Activated CD4-positive, alpha-beta T cell treated with anti-CD3 and anti-CD28 coated beads for 24 hours (primary cell): Measurements from ENCODE around the gene MRPL58.
"Not testable (repeated sequence)": the region's sequence is repeated elsewhere in the genome, so short reads cannot be mapped to it uniquely, and the experiment has no call there.

ENCODE experiments used
- DNase-seq, 2 donors: peaks; one replicate each; pipeline ENCODE4 v3.0.0-alpha.2; 2020; ENCODE audit warnings: low read depth in 2 of 2

The MRPL58 gene

DNA sequence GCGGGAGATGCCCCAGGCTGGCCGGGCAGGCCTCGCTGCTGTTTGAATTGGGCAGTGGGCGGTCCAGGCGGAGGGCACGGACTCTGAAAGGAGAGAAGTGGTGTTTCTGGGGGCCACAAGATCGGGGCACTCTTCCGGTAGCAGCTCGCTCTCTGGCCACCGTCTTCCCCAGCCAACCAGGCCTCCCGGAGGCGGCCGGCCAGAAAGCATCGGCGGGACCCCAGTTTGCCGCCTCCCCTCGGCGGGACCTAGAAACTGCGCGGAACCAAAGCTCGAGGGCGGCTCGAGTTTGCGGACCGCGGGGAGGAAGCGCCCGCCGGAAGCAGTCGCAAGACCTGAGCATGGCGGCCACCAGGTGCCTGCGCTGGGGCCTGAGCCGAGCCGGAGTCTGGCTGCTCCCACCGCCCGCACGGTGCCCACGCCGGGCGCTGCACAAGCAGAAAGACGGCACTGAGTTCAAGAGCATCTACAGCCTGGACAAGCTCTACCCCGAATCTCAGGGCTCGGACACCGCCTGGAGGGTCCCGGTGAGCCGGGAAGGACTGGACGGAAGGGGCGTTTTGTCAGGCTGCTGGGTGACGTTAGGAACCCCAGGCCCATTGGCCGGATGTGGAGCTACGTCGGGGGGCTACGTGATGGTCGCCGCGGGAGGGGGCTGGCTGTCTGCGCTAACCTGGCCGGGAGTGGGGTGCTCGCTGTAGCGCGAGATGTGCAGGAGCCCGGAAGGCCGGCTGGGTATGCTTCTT, at the start of gene MRPL58:
Gene MRPL58, plus strand, starts transcription at position 325 of the 746 bp plus-strand sequence. Its CDS starts 17 bp downstream, at position 342.
- peak; percentile 72 to 73 for DNase-seq

DNA sequence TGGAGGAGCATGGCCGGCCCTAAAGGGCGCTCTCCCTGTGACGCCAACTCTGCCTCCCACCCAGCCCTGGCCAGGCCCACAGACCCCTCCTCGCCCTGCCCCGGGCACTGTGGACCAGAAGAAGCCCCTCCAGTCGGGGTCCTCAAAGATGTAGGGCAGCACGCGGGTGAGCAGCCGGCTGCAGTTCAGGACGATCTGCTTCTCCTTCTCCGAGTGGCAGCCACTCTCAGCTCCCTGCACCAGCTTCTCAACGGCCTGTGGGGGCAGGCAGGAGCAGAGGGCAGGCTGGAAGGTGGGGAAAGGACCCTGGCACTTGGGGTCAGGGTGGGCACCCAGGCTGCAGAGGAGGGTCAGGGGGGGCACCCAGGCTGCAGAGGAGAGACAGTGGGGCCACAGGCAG, 48.8 kb upstream of the MRPL58 start:
- DNase-seq: no peak

DNA sequence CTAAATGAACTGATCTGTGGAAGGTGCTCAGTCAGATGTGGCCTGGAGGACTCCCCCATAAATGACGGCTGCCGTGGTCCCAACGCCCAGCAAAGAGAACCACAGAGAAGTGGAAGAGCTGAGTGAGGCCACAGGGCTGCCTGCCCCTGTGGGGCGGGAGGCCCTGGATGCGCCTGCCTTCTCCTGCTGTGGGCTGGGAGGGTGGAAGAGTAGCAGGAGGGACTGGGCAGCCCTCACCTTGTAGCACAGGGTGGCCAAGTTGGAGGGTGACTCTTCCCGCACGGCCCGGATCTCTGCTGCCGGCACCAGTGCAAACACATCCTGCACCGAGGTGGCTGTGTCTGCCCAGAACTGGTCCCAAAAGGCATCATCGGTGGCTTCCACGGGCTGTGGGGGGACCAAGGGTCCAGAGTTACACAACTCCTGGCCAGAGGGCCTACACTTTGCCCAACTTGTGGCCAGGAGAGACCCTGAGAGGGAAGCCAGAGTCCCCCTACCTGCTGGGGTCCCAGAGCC, 48.2 kb upstream of the MRPL58 start:
- no peak for DNase-seq

DNA sequence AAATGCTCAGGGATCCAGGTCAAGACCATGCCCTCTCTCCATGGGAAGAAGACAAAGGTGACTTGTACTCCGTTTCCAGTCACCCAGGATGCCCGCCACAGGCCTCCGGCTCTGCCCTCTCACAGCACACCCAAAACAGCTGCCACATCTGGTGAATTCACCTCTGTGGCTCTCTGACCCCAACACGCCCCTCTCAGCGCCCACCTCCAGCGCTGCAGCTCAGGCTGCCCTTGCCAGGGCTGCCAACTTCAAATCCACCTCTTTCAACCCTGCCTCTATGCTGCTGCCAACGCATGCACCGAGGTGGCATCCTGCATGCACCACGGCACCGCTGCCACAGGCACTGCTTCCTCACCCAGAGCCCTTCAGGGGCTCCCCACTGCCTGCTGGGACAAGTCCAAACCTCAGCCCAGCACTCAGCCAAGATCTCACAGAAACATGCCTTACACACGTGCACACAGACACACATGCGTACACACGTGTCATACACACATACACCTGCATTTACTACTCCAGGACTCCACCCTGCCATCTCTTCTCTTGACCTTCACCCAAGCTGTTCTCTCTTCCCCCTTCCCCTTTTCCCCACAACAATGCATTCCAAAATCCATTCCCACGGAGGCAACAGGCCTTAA, 47.4 kb upstream of the MRPL58 start:
- DNase-seq: no peak

DNA sequence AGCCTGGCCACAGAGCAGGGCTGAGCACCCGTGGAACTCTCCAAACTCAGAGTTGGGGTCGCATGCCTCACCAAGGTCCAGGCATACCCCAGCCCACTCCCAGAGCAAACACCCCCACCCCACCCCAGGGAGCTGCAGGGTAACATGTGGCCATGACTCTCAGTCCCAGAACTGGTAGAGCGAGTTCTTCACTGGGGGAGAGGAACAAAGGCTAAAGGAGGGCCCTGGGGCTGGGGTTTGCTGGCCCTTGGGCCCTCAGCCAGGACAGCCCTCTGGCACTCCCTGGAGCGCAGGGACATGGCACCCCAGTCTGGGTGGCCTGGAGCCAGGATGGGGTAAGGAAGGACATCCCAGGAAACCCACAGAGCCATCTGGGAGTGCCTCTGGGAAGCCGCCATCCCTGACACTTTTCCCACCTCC, 44.1 kb upstream of the MRPL58 start:
- no peak for DNase-seq

DNA sequence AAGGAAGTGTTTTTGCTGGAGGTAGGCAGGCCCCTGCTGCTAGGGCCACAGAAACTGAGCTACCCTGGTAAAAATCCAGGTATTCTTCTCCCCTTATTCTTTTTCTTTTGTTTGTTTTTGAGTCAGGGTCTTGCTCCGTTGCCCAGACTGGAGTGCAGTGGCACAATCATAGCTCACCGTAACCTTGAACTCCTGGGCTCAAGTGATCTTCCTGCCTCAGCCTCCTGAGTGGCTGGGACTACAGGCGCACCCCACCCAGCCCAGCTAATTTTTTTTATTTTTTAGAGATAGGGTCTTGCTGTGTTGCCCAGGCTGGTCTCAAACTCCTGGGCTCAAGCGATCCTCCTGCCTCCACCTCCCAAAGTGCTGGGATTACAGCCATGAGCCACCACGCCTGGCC, 43.0 kb upstream of the MRPL58 start:
- not testable (repeated sequence) for DNase-seq

DNA sequence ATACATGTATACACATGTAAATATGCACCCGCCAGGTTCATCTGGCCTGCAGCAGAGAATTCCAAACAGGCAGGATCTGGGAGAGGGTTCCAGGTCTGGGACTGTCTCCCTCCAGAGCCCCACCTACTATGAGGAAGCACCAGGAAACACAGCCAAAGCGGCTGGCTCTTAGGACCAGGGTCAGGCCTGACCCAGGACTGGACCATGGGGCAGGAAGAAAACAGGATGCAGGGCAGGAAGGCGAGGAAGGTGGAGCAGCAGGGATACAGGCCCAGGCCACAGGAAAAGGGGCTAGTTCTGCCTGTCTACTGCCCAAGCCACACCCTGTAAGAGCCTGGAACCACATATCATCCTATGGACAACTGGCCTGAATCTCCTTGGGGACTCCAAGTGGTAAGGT, 42.1 kb upstream of the MRPL58 start:
- no peak for DNase-seq

DNA sequence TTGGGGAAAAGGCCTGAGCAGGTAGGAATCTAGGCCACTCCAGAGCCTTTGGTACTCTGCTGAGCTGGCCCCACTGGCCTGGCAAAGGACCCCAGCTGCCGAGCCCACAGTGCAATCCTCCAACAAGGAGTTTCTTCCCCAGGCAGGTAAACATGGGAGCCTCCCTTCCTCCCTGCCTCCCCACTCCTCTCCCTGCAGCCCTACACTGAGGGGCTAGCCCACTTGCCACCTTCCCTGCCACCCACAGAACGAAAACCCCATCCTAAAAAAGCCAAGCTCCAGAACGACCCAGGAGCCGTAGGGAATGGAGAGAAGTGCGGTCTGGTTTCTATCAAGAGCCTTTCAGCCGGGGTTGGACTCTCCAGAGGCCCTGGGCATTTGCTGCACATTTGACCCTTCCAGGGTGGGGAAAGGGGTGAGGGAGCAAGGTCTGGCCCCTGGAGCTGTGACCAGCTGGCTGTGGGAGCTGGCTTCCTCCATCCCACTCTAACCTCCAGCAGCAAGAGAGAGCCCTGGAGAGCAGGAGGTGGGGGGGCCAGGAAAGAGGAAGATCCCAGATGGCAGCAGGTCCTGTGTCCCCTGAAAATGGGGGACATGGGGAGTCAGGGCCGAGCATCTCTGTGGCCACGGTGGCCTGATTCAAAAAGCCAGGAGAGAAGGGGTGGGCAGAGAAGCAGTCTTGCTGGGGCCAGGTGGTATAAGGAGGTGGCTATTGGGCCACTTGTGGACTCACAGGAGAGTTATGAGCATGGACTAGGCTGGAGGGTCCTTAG, 41.2 kb upstream of the MRPL58 start:
- no peak for DNase-seq

DNA sequence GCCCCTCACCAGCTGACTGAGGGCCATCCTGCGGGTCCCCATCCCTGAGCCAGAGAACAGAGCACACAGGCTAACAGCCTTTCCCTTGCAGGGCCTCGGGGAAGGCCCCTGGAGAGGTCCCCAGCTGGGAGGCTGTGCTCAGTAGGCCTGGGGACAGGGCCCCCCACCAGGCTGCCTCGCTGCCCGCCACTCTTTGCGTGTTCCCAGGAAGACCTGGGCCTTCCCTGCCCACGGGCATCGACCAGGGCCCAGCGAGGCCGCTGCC, 40.7 kb upstream of the MRPL58 start:
- DNase-seq: no peak

DNA sequence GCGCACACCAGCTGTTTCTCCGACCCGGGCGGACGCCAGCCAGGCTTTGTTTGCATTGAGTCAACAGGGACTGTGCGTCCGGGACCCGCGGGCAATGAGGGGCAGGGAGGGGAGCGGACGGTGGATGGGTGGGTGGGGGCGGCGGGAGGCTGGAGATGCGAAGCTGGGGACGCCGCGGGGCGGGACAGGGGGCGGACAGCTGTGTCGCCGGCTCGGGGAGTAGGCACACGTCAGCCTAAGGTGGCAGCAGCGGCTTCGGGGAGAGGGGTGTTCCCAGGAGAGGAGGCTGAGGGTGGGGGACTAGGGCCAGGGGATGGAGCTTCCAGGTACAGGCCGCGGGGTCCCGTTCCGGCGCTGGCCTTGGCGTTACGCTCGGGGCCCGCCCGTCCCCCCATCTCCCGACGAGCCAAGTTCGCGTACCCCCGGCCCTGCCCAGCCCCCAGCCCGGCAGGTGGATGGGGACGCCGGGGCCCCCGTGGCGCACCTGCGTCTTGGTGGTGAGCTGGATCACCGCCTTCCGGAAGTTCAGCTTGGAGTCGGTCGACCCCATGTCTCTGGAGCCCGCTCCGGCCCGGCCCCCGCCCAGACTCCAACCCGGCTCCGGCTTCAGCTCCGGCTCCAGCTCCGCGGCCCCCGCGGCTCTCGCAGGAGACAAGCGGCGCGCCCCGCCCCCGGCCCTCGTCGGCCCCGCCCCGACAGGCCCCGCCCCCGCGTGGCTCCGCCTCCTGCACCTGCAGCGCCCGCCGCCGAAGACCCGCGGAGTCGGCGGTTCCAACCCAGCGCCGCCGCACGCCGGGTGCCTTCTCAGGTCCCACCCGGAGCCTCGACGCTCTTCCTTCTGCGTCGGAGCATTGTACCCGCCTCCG, 40.1 kb upstream of the MRPL58 start, which contains the start of gene HID1:
Gene HID1, minus strand, starts transcription at position 653 of the 866 bp plus-strand sequence. Its CDS starts 103 bp downstream, at position 550.
- peak; percentile 69 for DNase-seq

DNA sequence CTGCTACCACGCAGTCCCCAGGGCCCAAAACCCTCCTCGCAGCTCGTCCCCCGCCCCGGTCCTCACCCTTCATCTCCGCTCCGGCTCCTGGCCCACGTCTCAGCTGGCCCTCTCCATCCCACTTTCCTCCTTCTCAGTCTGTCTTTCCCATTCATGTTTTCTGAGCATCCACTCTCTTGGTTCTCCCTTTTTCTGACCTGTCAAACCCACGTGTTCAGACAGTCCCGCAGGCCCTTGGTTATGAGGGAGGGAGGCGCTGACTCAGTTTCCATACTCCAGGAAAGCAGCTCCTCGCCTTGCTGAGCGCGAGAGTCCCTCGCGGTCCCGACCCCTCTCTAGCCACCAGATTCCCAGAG, 39.5 kb upstream of the MRPL58 start:
- DNase-seq: no peak

DNA sequence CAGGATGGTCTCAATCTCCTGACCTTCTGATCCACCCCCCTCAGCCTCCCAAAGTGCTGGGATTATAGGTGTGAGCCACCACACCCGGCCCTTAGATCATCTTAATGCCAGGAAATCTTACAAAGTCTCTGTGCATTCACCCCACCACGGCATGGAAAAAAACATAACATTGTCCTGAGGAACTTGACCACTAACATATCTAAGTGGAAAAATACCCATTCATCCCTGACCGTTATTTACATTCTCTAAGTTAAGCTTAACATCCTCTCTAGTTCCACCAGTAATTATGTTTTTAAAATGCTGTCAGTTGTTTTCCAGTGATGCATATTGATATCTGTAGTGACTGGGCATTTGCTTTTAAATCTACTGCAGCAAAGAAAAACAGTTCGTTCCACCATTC, 36.5 kb upstream of the MRPL58 start:
- DNase-seq: no peak

DNA sequence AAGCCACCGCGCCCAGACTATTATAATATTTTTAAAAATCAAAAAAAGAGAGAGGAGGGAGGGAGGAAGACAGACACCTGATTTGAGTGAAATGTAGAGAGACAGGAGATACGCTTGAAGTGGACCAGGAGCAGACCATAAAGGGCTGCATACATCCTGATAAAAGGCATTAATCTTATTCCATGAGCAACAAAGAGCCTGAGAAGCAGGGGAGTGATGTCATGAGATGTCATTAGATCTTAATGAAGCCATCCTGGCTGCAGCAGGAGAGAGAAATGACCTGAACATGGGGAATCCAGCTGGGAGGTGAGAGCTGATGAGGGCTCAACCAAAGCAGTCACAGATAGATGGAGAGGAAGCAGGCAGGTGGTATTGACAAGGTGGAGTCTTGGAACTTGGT, 34.7 kb upstream of the MRPL58 start:
- no peak for DNase-seq

DNA sequence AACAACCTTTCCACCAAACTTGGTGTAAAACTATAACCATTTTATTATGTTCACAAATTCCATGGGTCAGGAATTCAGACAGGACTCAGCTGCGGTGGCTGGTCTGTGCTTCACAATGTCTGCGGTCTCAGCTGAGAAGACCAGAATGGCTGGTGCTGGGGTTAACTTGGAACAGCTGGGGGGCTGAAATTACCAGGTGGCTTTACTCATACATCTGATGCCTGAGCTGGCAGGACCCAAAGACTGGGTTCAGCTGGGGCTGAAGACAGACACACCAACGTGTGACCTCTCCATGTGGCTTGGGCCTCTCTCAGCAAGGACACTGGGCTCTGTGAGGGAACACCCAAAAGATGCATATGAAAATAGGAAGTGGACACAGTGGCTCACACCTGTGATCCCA, 34.2 kb upstream of the MRPL58 start:
- no peak for DNase-seq

DNA sequence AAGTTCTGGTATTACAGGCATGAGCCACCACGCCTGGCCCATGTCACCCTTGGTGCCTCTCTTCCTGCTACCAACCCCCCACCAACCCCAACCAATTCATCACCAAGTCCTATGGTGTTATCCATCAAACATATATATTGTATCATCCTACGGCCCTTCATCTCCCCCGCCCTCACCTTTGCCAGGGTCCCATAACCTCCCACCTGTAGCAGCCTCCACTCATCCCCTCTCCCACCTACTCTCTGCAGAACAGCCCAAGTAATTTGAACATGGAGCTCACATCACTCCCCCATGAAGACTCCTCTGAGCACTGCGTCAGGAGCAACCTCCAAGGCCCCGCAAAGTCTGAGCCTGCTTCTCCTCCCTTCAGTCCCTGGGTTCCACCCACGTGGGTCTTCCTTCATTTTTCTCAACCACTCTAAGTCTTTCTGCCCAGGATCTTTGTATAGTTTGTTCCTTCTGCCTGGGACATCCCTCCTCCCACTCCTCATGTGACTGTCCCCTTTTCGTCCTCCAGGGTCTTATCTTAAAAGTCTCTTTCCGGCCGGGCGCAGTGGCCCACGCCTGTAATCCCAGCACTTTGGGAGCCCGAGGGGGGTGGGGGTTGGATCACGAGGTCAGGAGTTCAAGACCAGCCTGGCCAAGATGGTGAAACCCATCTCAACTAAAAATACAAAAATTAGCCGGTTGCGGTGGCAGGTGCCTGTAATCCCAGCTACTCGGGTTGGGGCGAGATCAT, 32.9 kb upstream of the MRPL58 start:
- no peak for DNase-seq

DNA sequence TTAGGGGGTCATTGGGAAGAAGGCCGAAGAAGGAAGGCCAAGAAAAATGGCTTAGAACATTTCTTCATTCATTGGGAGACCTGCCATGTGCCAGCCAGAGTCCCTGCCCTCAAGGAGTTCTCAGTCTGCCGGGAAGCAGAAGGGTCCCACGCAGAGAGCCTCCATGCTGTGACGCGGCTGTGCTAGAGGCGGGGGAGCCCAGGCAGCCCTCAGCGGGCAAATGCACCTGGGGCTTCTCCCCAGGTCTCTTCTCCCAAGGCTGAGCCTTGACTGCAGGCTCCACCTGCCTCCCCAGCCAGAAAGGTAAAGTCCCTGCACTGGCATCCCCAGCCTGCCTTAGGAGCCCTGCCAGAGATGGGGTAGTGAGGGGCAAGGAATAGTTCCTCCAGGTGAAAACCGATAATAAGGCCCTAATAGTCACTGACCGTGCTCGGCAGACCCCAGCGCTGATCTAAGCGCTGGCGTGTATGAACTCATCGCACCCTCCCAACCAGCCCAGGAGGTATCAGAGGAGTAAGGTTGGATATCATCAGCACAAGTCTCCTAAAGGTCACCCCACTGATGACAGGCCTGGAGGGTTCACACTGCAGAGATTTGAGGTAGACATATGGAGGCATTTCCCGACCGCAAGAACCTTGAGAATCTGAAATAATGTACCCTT, 31.0 kb upstream of the MRPL58 start:
- no peak for DNase-seq

DNA sequence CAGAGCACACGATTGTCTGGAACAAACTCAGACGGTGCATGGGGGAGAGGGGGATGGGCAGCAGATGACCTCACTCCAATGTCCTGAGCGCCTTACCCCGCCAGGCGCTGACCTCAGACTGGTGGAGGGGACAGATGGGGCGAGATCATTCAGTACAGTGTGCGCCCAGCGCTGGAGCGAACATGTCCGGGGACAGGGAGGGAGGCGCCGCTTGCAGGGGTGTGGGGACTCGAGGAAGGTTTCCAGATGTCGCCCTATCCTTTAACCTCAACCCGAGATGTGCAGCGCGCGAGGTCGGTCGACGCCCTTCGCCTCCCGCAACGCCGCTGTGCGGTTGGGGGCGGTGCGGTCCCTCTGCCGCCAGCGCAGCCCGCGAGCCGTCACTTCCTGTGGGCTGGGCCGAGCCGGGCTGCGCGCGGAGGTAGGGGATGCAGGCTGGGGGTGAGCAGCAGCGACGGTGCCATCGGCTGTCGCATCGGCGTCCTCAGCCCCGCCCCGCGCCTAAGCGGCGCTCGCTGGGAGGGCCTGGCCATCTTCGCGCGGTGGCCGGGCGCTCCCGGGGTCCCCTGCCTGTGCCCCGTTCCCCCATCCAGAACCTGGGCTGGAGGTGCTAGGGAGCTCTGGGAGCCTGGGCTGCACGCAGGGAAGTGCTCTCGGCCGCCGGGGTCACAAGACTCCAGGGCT, 30.3 kb upstream of the MRPL58 start:
- peak; percentile 56 to 71 for DNase-seq

DNA sequence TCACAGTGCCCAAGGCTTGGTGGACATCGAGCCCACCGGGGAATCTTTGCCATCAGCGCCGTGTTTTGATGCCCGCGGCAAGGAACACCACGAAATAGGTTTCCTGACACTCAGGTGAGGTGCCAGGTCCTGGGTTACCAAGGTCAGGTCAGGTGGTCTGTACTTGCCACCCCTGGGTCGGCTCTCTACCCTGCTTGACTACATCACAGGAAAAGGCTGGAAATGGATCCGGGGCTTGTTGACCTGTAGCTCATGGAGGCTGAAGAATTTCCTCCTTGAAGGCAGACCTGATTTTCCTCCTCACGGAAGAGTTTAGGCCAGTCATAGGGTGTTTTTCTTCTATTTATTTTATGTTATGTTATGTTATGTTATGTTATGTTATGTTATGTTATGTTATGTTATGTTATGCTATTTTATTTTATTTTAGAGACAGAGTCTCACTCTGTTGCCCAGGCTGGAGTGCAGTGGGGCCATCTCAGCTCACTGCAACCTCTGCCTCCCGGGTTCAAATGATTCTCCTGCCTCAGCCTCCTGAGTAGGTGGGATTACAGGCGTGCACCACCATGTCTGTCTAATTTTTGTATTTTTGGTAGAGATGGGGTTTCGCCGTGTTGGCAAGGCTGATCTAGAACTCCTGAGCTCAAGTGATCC, 29.7 kb upstream of the MRPL58 start:
- DNase-seq: not testable (repeated sequence)

DNA sequence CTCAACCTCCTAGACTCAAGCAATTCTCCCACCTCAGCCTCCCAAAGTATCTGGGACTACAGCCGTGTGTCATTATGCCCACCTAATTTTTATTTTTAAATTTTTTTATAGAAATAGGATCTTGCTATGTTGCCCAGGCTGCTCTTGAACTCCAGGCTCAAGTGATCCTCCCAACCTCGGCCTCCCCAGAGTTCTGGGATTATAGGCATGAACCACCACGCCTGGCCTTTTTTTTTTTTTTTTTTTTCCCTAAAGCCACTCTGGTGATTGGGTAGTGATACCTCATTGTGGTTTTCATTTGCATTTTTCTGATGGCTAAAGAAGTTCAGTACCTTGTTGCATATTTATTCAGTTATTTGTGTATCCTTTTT, 26.3 kb upstream of the MRPL58 start:
- DNase-seq: no peak
